HG03469 (cell line): ENCODE data around the gene PTTG2.
"Not testable (repeated sequence)": the region's sequence is repeated elsewhere in the genome, so short reads cannot be mapped to it uniquely, and the experiment has no call there.

ENCODE experiments used
- ATAC-seq: cut with Tn5 transposase; IDR thresholded peaks from one replicate; pipeline ENCODE4 v1.9.1; 2021; ENCODE audit warnings: mild to moderate bottlenecking, moderate library complexity, moderate number of reproducible peaks; ENCODE audit not compliant: unreplicated experiment

PTTG2 gene

GRCh38 chr4:37953620-37954293, 6.4 kb upstream of the PTTG2 start:
- no peak for ATAC-seq

GRCh38 chr4:37956941-37957340, 3.3 kb upstream of the PTTG2 start:
- no peak for ATAC-seq

GRCh38 chr4:37958932-37959331, 1.3 kb upstream of the PTTG2 start:
- no peak for ATAC-seq

- ATAC-seq, result no peak
Measured at GRCh38 chr4:37960679-37961450, 667 bp downstream of the PTTG2 start.

GRCh38 chr4:37964734-37965457, 4.7 kb downstream of the PTTG2 start:
- ATAC-seq, result peak; percentile 63

GRCh38 chr4:37966044-37966443, 5.8 kb downstream of the PTTG2 start:
- no peak for ATAC-seq

- ATAC-seq, result no peak
Measured at GRCh38 chr4:37967736-37968135, 7.5 kb downstream of the PTTG2 start.

- no peak for ATAC-seq
Measured at GRCh38 chr4:37968747-37969146, 8.5 kb downstream of the PTTG2 start.

- no peak for ATAC-seq
Measured at GRCh38 chr4:37970702-37971101, 10.5 kb downstream of the PTTG2 start.

- ATAC-seq, result no peak
Measured at GRCh38 chr4:37971202-37971601, 11.0 kb downstream of the PTTG2 start.

GRCh38 chr4:37973441-37973840, 13.2 kb downstream of the PTTG2 start:
- ATAC-seq, result no peak

GRCh38 chr4:37975321-37975822, 15.2 kb downstream of the PTTG2 start:
- ATAC-seq, result not testable (repeated sequence)

GRCh38 chr4:37976507-37976906, 16.3 kb downstream of the PTTG2 start:
- ATAC-seq, result no peak

- ATAC-seq, result peak; percentile 49
Measured at GRCh38 chr4:37976991-37977470, 16.8 kb downstream of the PTTG2 start.

GRCh38 chr4:37977471-37978247, 17.5 kb downstream of the PTTG2 start:
- peak; percentile 49 for ATAC-seq

GRCh38 chr4:37978248-37978924, 18.2 kb downstream of the PTTG2 start:
- peak; percentile 24 for ATAC-seq

- ATAC-seq, result no peak
Measured at GRCh38 chr4:37980246-37980645, 20.0 kb downstream of the PTTG2 start.

GRCh38 chr4:37981425-37981824, 21.2 kb downstream of the PTTG2 start:
- ATAC-seq, result no peak

GRCh38 chr4:37981844-37982720, 21.9 kb downstream of the PTTG2 start:
- no peak for ATAC-seq
